Hepatic stellate cell (primary cell): ENCODE results near the gene PCA3.

Source experiments
- DNase-seq: peaks from one replicate; pipeline ENCODE4 v3.0.0; 2011; ENCODE audit warnings: low spot score

PCA3 gene

DNA sequence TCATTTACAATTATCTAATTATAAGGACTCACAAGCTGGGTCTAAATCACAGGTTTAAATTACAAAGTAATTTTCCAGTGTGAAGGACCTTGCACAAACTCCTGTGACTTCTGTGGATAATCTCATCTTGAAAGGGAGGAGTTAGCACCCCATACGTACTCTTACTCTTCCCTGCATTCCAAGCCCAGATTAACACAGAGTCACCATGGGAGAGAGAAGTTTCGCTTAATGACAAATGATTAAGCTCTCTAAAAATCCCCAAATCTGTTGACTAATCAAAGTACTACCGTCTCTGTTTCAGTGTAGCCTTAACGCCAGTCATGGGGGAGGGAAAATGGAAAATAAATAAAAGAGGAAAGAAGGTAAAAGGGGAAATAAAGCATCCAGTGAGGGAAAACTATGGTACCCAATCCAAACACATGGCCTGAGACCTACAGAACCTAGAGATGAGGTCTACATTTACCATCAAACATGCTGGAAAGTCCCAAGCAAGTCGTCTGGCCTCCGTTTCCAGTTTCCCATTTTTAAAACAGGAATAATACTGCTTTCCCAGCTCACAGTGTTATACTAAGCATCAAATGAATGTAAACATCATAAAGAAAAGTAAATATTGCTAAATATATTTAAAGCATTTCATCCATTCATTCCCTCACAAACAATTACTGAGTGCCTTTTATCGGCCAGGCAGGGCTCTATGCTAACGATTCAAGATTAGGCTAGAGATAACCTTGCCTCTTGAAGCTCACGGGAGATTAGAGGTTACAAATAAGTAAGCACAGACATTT is 63.2 kb downstream of the PCA3 start:
- no peak for DNase-seq

DNA sequence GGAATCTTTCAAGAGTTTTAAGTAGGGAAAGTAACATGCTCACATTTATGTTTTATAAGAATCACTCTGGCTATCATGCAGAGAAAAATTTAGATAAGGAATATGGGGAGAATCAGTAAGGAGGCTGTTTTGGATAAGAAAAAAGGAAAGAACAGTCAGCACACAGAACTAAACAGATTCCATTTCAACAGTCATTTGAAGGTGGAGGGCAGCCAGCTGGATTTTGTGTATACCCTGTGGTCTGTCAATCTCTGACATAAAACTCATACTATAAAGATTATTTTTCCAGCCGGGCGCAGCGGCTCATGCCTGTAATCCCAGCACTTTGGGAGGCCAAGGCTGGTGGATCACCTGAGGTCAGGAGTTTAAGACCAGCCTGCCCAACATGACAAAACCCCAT is 64.2 kb downstream of the PCA3 start:
- DNase-seq: no peak

DNA sequence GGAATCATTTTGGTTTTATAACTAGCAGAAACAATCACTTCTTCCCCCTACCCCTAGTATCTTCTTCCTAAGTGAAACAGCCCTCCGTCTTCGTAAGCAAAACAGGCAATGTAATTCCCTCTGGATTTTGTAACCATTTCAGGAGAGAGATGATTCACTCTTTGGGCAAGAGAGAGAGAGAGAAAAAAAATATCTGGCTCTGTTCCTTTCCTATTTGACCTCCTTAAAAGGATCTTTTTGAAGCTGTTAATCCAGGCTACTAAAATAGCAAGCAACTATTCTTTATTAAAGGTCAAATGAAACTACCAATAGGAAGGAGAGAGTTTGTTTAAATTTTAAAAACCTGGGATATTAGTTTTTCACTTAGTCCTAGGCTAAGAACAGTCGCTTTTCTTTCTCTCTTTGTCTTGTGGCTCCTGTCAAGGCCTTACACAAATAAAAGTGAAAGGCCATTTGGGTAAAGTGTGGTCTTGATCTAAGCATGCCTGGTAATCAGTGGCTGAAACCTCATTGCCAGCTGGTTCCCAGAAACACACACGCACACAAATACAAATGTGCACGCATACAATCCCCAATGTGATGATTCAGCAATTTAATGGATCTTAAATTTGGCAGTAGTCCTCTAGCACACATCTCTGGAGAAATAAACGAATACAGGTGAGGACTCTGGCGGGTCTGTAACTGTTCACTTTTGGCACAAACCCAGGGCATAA is 71.5 kb downstream of the PCA3 start:
- DNase-seq: peak; percentile 50
